Osteoblast (primary cell): Measurements from ENCODE around the gene PIP5KL1. TPM values are rescaled to one million over a fixed set of nuclear protein-coding genes. Genes with fewer than 3 reads are reported as not detected.

Source experiments
- DNase-seq: peaks from one replicate; pipeline ENCODE4 v3.0.0; 2011; ENCODE audit warnings: low spot score, mixed read lengths; ENCODE audit not compliant: insufficient read length; ENCODE audit errors: missing footprints
- H2AFZ ChIP-seq: 2 replicates; pipeline ENCODE4 v1.6.0; 2011; ENCODE audit warnings: mild to moderate bottlenecking, low read length
- H3K27ac ChIP-seq: 2 replicates; pipeline ENCODE4 v1.5.1; 2011; ENCODE audit warnings: mild to moderate bottlenecking, low read depth, low read length, moderate library complexity
- H3K27me3 ChIP-seq: 2 replicates; pipeline ENCODE4 v1.6.0; 2012; ENCODE audit warnings: mild to moderate bottlenecking, control low read depth, inconsistent platforms, low read length, moderate library complexity; ENCODE audit not compliant: insufficient read depth
- H3K36me3 ChIP-seq: 2 replicates; pipeline ENCODE4 v1.5.1; 2011; ENCODE audit warnings: mild to moderate bottlenecking, low read length, control low read depth, moderate library complexity; ENCODE audit not compliant: insufficient read depth
- H3K4me1 ChIP-seq: 2 replicates; pipeline ENCODE4 v1.5.1; 2011; ENCODE audit warnings: mild to moderate bottlenecking, low read length, control low read depth, moderate library complexity; ENCODE audit not compliant: insufficient read depth
- H3K4me2 ChIP-seq: 2 replicates; pipeline ENCODE4 v1.6.0; 2011; ENCODE audit warnings: mild to moderate bottlenecking, low read length; ENCODE audit not compliant: insufficient read depth
- H3K4me3 ChIP-seq: fragments of 200-600 bp; sonication (generic); 3 replicates; pipeline ENCODE4 v1.5.1; 2012; ENCODE audit warnings: mild to moderate bottlenecking, low read length, inconsistent platforms; ENCODE audit not compliant: insufficient read depth
- H3K79me2 ChIP-seq: 2 replicates; pipeline ENCODE4 v1.6.0; 2012; ENCODE audit warnings: mild to moderate bottlenecking, low read length, control low read depth, inconsistent platforms; ENCODE audit not compliant: insufficient read depth
- H3K9me3 ChIP-seq: 2 replicates; pipeline ENCODE4 v1.5.1; 2011; ENCODE audit warnings: low read depth, low read length, control low read depth
- H4K20me1 ChIP-seq: 2 replicates; pipeline ENCODE4 v1.6.0; 2012; ENCODE audit warnings: mild to moderate bottlenecking, low read length, control low read depth; ENCODE audit not compliant: insufficient read depth
- total RNA-seq: library from RNA; depleted of rRNA; stranded (reverse); fragments of >200 nt; gene quantifications from 2 replicates; pipeline ENCODE4 v1.2.3, GENCODE V29; 2012
- TF ChIP-seq, protein P1 (sequence below): IDR thresholded peaks from 2 replicates; pipeline ENCODE4 v1.5.1; 2011; ENCODE audit warnings: mild to moderate bottlenecking, low read depth, low read length, moderate library complexity; ENCODE audit errors: extremely low read depth

The PIP5KL1 gene
- total RNA-seq, 1 donor = 2.2 TPM

DNA sequence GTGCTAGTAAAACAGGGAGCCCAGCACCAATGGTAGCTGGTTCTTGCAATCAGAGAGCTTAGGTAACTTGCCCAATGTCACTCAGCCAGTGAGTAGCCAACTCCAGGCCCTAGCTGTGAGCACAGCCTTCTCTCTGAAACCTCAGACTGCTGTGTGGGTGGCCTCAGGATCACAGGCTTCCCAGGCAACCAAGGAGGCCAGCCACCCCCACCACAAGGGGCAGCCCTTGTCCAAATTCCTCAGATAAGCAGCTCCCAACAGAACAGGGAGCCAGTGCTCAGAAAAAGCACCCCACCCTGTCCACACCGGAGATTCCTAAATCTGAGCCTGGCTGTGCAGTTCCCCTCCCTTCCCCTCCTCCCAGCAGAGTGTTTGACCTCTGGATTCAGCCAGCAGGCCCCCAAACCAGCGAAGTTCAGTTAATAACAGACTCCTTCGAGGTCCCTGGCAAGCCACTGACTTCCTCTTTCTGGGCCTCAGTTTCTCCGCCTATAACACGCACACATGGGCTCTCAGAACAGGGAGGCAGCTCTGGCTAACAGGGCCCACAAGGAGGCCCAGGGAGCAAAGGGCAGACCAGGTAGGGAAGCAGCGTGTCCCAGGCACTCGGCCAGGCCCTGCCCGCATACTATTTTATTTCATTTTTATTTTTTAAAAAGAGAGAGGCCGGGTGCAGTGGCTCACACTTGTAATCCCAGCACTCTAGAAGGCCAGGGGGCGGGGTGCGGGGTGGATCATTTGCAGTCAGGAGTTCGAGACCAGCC, 47.5 kb upstream of the PIP5KL1 start:
- peaks cover 70% of the 10 kb centered on the region for H4K20me1 ChIP-seq
- H3K4me1 ChIP-seq = peaks cover 50% of the 10 kb centered on the region
- H2AFZ ChIP-seq = no peak overlapping the region

DNA sequence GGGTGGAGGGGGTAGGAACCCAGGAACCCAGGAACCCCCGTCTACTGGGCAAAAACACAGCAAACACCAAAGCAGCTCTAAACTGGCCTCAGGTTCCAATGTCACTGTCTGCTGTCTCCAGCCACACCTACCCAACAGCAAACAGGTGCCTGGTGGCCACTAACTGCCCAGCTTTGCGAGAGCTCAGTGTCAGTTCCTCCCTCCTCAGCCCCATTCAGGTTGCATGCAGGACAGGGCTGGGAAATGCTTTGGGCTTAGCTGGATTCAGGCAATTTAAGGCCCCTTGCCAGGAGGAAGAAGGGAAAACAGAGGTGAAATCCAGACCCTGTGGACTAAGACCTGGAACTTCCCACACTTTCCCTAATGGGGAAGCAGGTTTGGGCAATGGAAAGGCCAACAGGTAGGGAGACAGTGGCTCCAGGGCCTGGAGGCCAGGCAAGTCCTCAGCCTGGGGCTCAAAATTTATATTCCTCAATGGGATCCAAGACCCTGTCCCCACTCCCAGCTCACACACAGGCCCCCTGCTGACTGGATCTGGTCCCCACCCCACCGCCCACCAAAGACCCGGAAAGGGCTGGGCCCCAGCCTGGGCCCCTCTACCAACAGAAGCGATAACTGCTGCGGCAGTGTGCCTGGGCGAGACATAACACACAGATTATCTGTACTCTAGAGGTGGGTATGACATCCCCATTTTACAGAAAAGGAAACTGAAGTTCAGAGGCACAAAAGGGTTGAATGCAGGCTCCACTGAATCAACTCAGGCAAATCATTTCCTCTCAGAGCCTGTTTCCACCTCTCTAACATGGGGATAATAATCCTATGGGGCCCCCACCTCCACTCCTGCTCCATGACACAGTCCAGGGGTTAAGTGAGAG, 46.7 kb upstream of the PIP5KL1 start:
- H3K79me2 ChIP-seq = peaks cover 82% of the 10 kb centered on the region
- H3K4me3 ChIP-seq = peak overlapping the region; percentile 45
- peak overlapping the region; percentile 40 for H3K27ac ChIP-seq
- DNase-seq = peak; percentile 22
- H3K9me3 ChIP-seq = no peaks in the 10 kb centered on the region
- no peak overlapping the region for H2AFZ ChIP-seq
- H3K4me2 ChIP-seq = peak overlapping the region; percentile 97
- no peaks in the 10 kb centered on the region for H3K27me3 ChIP-seq
- TF ChIP-seq, protein P1, sequence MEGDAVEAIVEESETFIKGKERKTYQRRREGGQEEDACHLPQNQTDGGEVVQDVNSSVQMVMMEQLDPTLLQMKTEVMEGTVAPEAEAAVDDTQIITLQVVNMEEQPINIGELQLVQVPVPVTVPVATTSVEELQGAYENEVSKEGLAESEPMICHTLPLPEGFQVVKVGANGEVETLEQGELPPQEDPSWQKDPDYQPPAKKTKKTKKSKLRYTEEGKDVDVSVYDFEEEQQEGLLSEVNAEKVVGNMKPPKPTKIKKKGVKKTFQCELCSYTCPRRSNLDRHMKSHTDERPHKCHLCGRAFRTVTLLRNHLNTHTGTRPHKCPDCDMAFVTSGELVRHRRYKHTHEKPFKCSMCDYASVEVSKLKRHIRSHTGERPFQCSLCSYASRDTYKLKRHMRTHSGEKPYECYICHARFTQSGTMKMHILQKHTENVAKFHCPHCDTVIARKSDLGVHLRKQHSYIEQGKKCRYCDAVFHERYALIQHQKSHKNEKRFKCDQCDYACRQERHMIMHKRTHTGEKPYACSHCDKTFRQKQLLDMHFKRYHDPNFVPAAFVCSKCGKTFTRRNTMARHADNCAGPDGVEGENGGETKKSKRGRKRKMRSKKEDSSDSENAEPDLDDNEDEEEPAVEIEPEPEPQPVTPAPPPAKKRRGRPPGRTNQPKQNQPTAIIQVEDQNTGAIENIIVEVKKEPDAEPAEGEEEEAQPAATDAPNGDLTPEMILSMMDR = no peak
- no peaks in the 10 kb centered on the region for H3K36me3 ChIP-seq
- peaks cover 50% of the 10 kb centered on the region for H3K4me1 ChIP-seq
- H4K20me1 ChIP-seq = peaks cover 77% of the 10 kb centered on the region

More for the DNA sequence above, 47.5 kb upstream of the PIP5KL1 start:
- Histone ChIP-seq H3K27ac (peak overlapping the region; percentile 40), H3K4me3 (peak overlapping the region; percentile 45), H3K27me3 (no peaks in the 10 kb centered on the region), H3K4me2 (peak overlapping the region; percentile 97), H3K9me3 (no peaks in the 10 kb centered on the region), H3K36me3 (no peaks in the 10 kb centered on the region), H3K79me2 (peaks cover 74% of the 10 kb centered on the region)
- TF ChIP-seq, protein P1 = no peak
- DNase-seq = peak; percentile 98

DNA sequence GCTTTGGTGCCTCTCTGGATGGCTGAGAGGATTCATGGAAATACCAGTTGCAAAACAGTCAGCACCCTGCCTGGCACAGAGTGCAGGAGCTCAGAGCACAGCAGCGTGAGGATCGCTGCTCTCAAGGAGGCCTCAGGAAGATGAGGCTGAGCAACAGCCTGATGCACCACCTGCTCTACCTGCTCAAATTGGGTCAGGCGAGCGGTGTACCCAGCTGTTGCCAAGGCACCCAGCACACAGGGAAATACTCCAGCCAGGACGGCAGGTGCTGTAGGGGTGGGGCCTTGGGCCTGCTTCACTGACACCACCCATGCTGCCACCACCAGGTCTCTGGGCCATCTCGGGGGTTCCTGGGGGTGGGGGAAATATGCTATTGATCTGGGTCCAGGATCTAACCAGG, 45.9 kb upstream of the PIP5KL1 start:
- Histone ChIP-seq H2AFZ (no peak overlapping the region), H3K4me3 (no peak overlapping the region), H3K79me2 (peaks cover 90% of the 10 kb centered on the region), H3K36me3 (no peaks in the 10 kb centered on the region), H3K4me1 (peaks cover 47% of the 10 kb centered on the region), H4K20me1 (peaks cover 85% of the 10 kb centered on the region), H3K27me3 (no peaks in the 10 kb centered on the region), H3K27ac (no peak overlapping the region), H3K4me2 (no peak overlapping the region), H3K9me3 (no peaks in the 10 kb centered on the region)
- DNase-seq = peak; percentile 22
- TF ChIP-seq, protein P1 = no peak
